ENCODE results near the gene PDCD11. TPM values are rescaled to one million over a fixed set of nuclear protein-coding genes. Genes with fewer than 3 reads are reported as not detected.

The PDCD11 gene
- total RNA-seq, 6 experiments from 2014 or later, result 30.8 to 38.4 (median 32.1) TPM

DNA sequence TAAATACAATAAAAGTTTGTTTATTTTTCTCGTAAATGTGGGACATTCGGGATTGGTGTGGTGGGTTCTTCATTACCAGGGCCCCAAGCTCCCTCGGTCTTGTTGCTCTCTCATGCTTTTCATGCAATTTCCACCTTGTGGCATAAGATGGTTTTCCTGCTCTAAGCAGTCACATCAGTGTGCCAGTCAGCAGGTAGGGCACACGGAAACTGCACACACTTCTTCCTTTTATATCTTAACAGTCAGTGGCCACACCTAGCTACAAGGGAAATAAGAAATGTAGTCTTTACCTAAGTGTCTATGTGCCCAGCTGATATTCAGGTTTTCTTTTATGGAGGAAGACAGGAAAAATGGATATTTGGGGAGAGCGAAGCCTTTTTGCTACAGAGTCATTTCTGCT lies 22.2 kb upstream of the PDCD11 start:
- no peaks in the 10 kb centered on the region for H3K27me3 Mint-ChIP-seq (ENCODE audit: insufficient read depth)
- H3K27ac Mint-ChIP-seq, result no peak overlapping the region
- H3K36me3 Mint-ChIP-seq (ENCODE audit: low read depth), result peaks cover 11% of the 10 kb centered on the region
- H3K9me3 Mint-ChIP-seq, result no peaks in the 10 kb centered on the region
- TF ChIP-seq, protein P1, sequence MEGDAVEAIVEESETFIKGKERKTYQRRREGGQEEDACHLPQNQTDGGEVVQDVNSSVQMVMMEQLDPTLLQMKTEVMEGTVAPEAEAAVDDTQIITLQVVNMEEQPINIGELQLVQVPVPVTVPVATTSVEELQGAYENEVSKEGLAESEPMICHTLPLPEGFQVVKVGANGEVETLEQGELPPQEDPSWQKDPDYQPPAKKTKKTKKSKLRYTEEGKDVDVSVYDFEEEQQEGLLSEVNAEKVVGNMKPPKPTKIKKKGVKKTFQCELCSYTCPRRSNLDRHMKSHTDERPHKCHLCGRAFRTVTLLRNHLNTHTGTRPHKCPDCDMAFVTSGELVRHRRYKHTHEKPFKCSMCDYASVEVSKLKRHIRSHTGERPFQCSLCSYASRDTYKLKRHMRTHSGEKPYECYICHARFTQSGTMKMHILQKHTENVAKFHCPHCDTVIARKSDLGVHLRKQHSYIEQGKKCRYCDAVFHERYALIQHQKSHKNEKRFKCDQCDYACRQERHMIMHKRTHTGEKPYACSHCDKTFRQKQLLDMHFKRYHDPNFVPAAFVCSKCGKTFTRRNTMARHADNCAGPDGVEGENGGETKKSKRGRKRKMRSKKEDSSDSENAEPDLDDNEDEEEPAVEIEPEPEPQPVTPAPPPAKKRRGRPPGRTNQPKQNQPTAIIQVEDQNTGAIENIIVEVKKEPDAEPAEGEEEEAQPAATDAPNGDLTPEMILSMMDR (IDR thresholded peaks at IDR 0.05), result no peak
- no peak for DNase-seq
- no peaks in the 10 kb centered on the region for H3K4me1 Mint-ChIP-seq (ENCODE audit: low read depth)
- H3K4me3 Mint-ChIP-seq, result no peak overlapping the region

DNA sequence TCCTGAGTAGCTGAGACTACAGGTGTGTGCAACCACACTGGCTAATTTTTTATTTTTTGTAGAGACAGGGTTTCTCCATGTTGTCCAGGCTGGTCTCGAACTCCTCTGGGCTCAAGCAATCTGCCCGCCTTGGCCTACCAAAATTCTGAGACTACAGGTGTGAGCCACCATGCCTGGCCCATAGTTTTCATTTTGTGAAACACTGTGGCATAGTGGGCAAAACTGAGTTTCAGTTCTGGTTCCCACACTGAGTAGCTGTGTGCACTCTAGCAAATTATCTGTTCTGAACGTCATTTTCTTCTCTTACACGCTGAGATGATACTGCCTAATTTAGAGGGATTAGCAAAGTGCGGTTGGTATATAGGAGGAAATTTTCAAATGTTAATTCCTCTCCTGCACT lies 13.7 kb upstream of the PDCD11 start:
- Mint-ChIP-seq H3K27ac (no peak overlapping the region), H3K36me3 (ENCODE audit: low read depth) (peaks cover 6% of the 10 kb centered on the region; the same call in 1 of the 2 replicates)
- no peak for DNase-seq

DNA sequence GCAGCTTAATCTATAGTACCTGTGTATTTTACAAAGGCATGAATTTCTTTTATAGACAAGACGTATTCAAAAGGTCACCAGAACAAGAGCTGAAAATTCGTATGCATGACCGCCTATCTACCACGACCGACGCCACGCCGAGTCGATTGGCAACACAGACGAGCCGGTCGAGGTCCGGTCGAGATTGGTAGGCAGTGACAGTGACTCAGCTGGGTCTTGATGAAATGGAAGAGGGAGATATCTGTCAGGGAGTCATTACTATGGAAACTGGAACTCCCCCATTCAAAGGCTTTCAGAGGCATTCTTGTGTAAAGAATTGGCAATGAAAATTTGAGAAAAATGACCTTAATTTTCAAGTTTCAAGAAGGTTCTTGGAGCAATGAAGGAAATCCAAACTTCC lies 2.2 kb upstream of the PDCD11 start:
- H3K9me3 Mint-ChIP-seq, result no peaks in the 10 kb centered on the region
- peaks cover 52% of the 10 kb centered on the region for H3K36me3 Mint-ChIP-seq (ENCODE audit: low read depth)
- no peak overlapping the region for H3K27ac Mint-ChIP-seq
- TF ChIP-seq, protein P1 (IDR thresholded peaks at IDR 0.05), result no peak
- no peaks in the 10 kb centered on the region; the same call in 1 of the 2 replicates for H3K27me3 Mint-ChIP-seq (ENCODE audit: insufficient read depth)
- peaks cover 44% of the 10 kb centered on the region for H3K4me1 Mint-ChIP-seq (ENCODE audit: low read depth)
- DNase-seq, result no peak
- peak overlapping the region; percentile 97 for H3K4me3 Mint-ChIP-seq

More for the DNA sequence above, 13.7 kb upstream of the PDCD11 start:
- no peaks in the 10 kb centered on the region for H3K4me1 Mint-ChIP-seq (ENCODE audit: low read depth)
- no peak overlapping the region for H3K4me3 Mint-ChIP-seq
- no peaks in the 10 kb centered on the region; the same call in 1 of the 2 replicates for H3K27me3 Mint-ChIP-seq (ENCODE audit: insufficient read depth)
- TF ChIP-seq, protein P1 (IDR thresholded peaks at IDR 0.05), result no peak
- H3K9me3 Mint-ChIP-seq, result no peaks in the 10 kb centered on the region

DNA sequence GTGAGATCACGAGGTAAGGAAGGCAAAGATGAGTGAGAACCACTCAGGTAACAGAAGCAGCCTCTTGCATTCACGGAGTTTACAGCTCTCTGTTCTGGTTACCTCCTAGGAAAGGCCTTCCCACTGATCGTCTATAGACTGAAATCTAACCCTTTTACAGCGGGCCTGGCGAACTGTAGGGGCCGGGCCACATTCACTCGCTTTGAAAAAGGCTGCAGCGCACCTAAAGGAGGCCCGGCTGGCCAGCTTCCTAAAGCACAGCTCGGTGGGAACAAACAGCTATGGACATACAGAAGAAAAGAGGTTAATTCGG lies 716 bp upstream of the PDCD11 start:
- TF ChIP-seq, protein P1 (IDR thresholded peaks at IDR 0.05), result no peak
- peak overlapping the region; percentile 97 for H3K4me3 Mint-ChIP-seq
- DNase-seq, result no peak
- peak overlapping the region; percentile 97 for H3K27ac Mint-ChIP-seq
- H3K4me1 Mint-ChIP-seq (ENCODE audit: low read depth), result peaks cover 44% of the 10 kb centered on the region
- H3K36me3 Mint-ChIP-seq (ENCODE audit: low read depth), result peaks cover 58% of the 10 kb centered on the region
- no peaks in the 10 kb centered on the region for H3K9me3 Mint-ChIP-seq
- no peaks in the 10 kb centered on the region; the same call in 1 of the 2 replicates for H3K27me3 Mint-ChIP-seq (ENCODE audit: insufficient read depth)

DNA sequence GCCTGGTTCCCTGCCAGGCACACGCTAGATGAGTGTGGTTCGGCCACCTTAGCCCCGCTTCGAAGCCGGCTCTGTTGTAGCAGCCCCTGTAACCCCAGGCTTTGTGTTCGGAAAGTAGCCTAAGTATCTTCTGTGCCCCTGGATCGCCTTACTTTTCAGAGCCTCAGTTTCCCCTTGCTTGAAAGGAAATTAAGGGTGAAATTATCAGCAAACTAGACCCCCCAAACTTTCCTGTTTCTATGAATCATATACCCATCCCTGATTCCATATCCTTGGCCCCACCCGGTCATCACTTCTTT lies 312 bp downstream of the PDCD11 start:
- no peaks in the 10 kb centered on the region; the same call in 1 of the 2 replicates for H3K27me3 Mint-ChIP-seq (ENCODE audit: insufficient read depth)
- peaks cover 58% of the 10 kb centered on the region for H3K36me3 Mint-ChIP-seq (ENCODE audit: low read depth)
- peaks cover 44% of the 10 kb centered on the region for H3K4me1 Mint-ChIP-seq (ENCODE audit: low read depth)
- H3K9me3 Mint-ChIP-seq, result no peaks in the 10 kb centered on the region
- peak overlapping the region; percentile 97 for H3K27ac Mint-ChIP-seq
- no peak for DNase-seq
- TF ChIP-seq, protein P1 (IDR thresholded peaks at IDR 0.05), result no peak; the same call in 1 of the 2 replicates
- peak overlapping the region; percentile 97 for H3K4me3 Mint-ChIP-seq

All from HFFc6 (cell line).